Glomerular endothelial cell (primary cell): ENCODE data around the gene TRIM33. TPM values are rescaled to one million over a fixed set of nuclear protein-coding genes. Genes with fewer than 3 reads are reported as not detected.
"Not testable (repeated sequence)": the region's sequence is repeated elsewhere in the genome, so short reads cannot be mapped to it uniquely, and the experiment has no call there.

Source experiments
- DNase-seq: peaks from one replicate; pipeline ENCODE4 v3.0.0-alpha.2; 2011; ENCODE audit warnings: low read depth, low spot score; ENCODE audit errors: extremely low read depth
- total RNA-seq: library from RNA; depleted of rRNA; stranded (reverse); fragments of >200 nt; gene quantifications from 2 replicates; pipeline ENCODE4 v1.2.3, GENCODE V29; 2015

Gene TRIM33
- total RNA-seq, 1 donor from 2014 or later, result 27.0 TPM

GRCh38 chr1:114510274-114511031, 550 bp downstream of the TRIM33 start:
- no peak for DNase-seq

GRCh38 chr1:114509596-114510273, 1.3 kb downstream of the TRIM33 start:
- DNase-seq, result no peak

- no peak for DNase-seq
Observed at GRCh38 chr1:114508386-114508898, 2.6 kb downstream of the TRIM33 start.

- DNase-seq, result no peak
Observed at GRCh38 chr1:114507513-114507912, 3.5 kb downstream of the TRIM33 start.

- no peak for DNase-seq
Observed at GRCh38 chr1:114505148-114505561, 5.8 kb downstream of the TRIM33 start.

GRCh38 chr1:114503916-114504422, 7.0 kb downstream of the TRIM33 start:
- no peak for DNase-seq

- no peak for DNase-seq
Observed at GRCh38 chr1:114502080-114502479, 8.9 kb downstream of the TRIM33 start.

- DNase-seq, result no peak
Observed at GRCh38 chr1:114499478-114499877, 11.5 kb downstream of the TRIM33 start.

- no peak for DNase-seq
Observed at GRCh38 chr1:114496089-114496488, 14.9 kb downstream of the TRIM33 start.

- DNase-seq, result no peak
Observed at GRCh38 chr1:114495486-114495885, 15.5 kb downstream of the TRIM33 start.

- no peak for DNase-seq
Observed at GRCh38 chr1:114492978-114493377, 18.0 kb downstream of the TRIM33 start.

- no peak for DNase-seq
Observed at GRCh38 chr1:114490274-114490693, 20.7 kb downstream of the TRIM33 start.

- no peak for DNase-seq
Observed at GRCh38 chr1:114488739-114489138, 22.3 kb downstream of the TRIM33 start.

- no peak for DNase-seq
Observed at GRCh38 chr1:114485286-114485685, 25.7 kb downstream of the TRIM33 start.

GRCh38 chr1:114482585-114482984, 28.4 kb downstream of the TRIM33 start:
- DNase-seq, result no peak

GRCh38 chr1:114479636-114480035, 31.4 kb downstream of the TRIM33 start:
- DNase-seq, result not testable (repeated sequence)

- no peak for DNase-seq
Observed at GRCh38 chr1:114479134-114479533, 31.9 kb downstream of the TRIM33 start.

- no peak for DNase-seq
Observed at GRCh38 chr1:114473796-114474195, 37.2 kb downstream of the TRIM33 start.

GRCh38 chr1:114472408-114472807, 38.6 kb downstream of the TRIM33 start:
- no peak for DNase-seq

GRCh38 chr1:114470681-114471080, 40.3 kb downstream of the TRIM33 start:
- DNase-seq, result no peak

- no peak for DNase-seq
Observed at GRCh38 chr1:114468710-114469468, 42.1 kb downstream of the TRIM33 start.
